NCI-H510A treated with DMSO at 0.1 percent for 48 hours (cell line): ENCODE measurements around the gene GNA15.
A peak's percentile ranks its signal among the peaks of the same experiment; 100 is the strongest.

Experiments used
- DNase-seq: peaks from one replicate; lab custom pipeline; 2025; lab: John Stamatoyannopoulos, UW

The GNA15 gene

GRCh38 chr19:3121396-3121795, 14.4 kb upstream of the GNA15 start:
- no peak for DNase-seq

- DNase-seq: no peak
These were observed 13.9 kb upstream of the GNA15 start for GRCh38 chr19:3121821-3122511.

GRCh38 chr19:3122512-3122870, 13.3 kb upstream of the GNA15 start:
- DNase-seq: no peak

GRCh38 chr19:3123088-3123721, 12.6 kb upstream of the GNA15 start:
- DNase-seq: no peak

- DNase-seq: no peak
These were observed 11.9 kb upstream of the GNA15 start for GRCh38 chr19:3123956-3124355.

- DNase-seq: no peak
These were observed 11.2 kb upstream of the GNA15 start for GRCh38 chr19:3124630-3125029.

GRCh38 chr19:3125900-3126524, 9.8 kb upstream of the GNA15 start:
- DNase-seq: no peak

- no peak for DNase-seq
These were observed 6.7 kb upstream of the GNA15 start for GRCh38 chr19:3129112-3129511.

- DNase-seq: no peak
These were observed 4.7 kb upstream of the GNA15 start for GRCh38 chr19:3131168-3131567.

GRCh38 chr19:3132971-3133792, 2.7 kb upstream of the GNA15 start:
- peak; percentile 8 for DNase-seq

- no peak for DNase-seq
These were observed 2.1 kb upstream of the GNA15 start for GRCh38 chr19:3133793-3134116.

GRCh38 chr19:3136684-3137055, 837 bp downstream of the GNA15 start:
- no peak for DNase-seq

GRCh38 chr19:3137119-3137518, 1.3 kb downstream of the GNA15 start:
- no peak for DNase-seq

GRCh38 chr19:3138268-3138667, 2.4 kb downstream of the GNA15 start:
- no peak for DNase-seq

GRCh38 chr19:3140667-3141038, 4.8 kb downstream of the GNA15 start:
- no peak for DNase-seq

GRCh38 chr19:3142292-3142670, 6.4 kb downstream of the GNA15 start:
- DNase-seq: no peak

- DNase-seq: no peak
These were observed 7.0 kb downstream of the GNA15 start for GRCh38 chr19:3142781-3143337.

GRCh38 chr19:3145909-3146676, 10.3 kb downstream of the GNA15 start:
- DNase-seq: no peak

GRCh38 chr19:3146677-3147100, 10.9 kb downstream of the GNA15 start:
- DNase-seq: no peak

GRCh38 chr19:3148503-3148902, 12.7 kb downstream of the GNA15 start:
- DNase-seq: no peak

- no peak for DNase-seq
These were observed 13.3 kb downstream of the GNA15 start for GRCh38 chr19:3149089-3149488.
